Sigmoid colon (tissue), 4 donors: ENCODE measurements around the gene EXOC5.

Experiments
- CTCF ChIP-seq, 4 experiments: fragments of 450-650 bp in 3 of 4; fragments of 200-600 bp in 1 of 4; IDR thresholded peaks; one replicate each; pipeline ENCODE4 v1.5.1; 2016 to 2019; ENCODE audit warnings: antibody characterized with exemption in 4 of 4, mild to moderate bottlenecking in 3 of 4, moderate library complexity in 2 of 4
- POLR2A ChIP-seq, 2 donors: fragments of 450-650 bp; IDR thresholded peaks; one replicate each; pipeline ENCODE4 v1.6.1; 2016; ENCODE audit warnings: antibody characterized with exemption in 2 of 2, mild to moderate bottlenecking in 2 of 2, moderate library complexity in 2 of 2
- POLR2AphosphoS5 ChIP-seq, 4 donors: sonication (generic); formaldehyde crosslinking; IDR thresholded peaks; one replicate each; pipeline ENCODE4 v1.6.1; 2017; ENCODE audit warnings: antibody characterized with exemption in 4 of 4

- TF ChIP-seq CTCF (IDR thresholded peaks at IDR 0.05) (no peak), POLR2A (IDR thresholded peaks at IDR 0.05) (no peak), POLR2AphosphoS5 (IDR thresholded peaks at IDR 0.05) (no peak)
Measured at GRCh38 chr14:57174466-57174865, 94.2 kb downstream of the EXOC5 start.
